Heart left ventricle (tissue), 13 donors: Measurements from ENCODE around the gene AAMP.

Experiments
- POLR2A ChIP-seq, 2 donors: fragments of 450-650 bp; IDR thresholded peaks; one replicate each; pipeline ENCODE4 v1.6.1; 2017; ENCODE audit warnings: antibody characterized with exemption in 2 of 2, mild to moderate bottlenecking in 2 of 2, moderate library complexity in 2 of 2
- TF ChIP-seq, protein P1 (sequence below), 12 donors: fragments of 200-600 bp; sonication (generic) in 4 of 12; IDR thresholded peaks; one replicate each; pipeline versions ENCODE4 v1.5.0 to v1.8.0; 2018 to 2022; ENCODE audit warnings: antibody characterized with exemption in 12 of 12, mild to moderate bottlenecking in 5 of 12
- donor health status: ischemic (EF 13 %, LVEDD 7.1; RV severe dilation, severe dysfunction).
- donor health status: DM: no; HTN: yes; CAD: no.
- donor health status: DM: no; HTN: no; CAD: no.
- donor health status: ischemic (EF 25% LVEDD 6.9; RV normal size, moderate dysfunction).
- donor health status: ischemic (EF 25% LVEDD 5.7; RV mildly dilated, moderate dysfunction).
- donor health status: ischemic (EF 35%, LVEDD 5.7; RV mildly dilated, moderate dysfunction).
- donor health status: nonischemic (EF 11% LVEDD 7.7; RV severe dilation, severe dysfunction).
- donor health status: DM: yes; HTN: yes; CAD: no.
- donor health status: PGD.
- donor health status: ischemic (EF 29% LVEDD 5.4; RV normal size, mild dysfunction).
- donor health status: nonischemic (EF 23%, LVEDD 6.1; RV moderate dilation, normal function).

DNA sequence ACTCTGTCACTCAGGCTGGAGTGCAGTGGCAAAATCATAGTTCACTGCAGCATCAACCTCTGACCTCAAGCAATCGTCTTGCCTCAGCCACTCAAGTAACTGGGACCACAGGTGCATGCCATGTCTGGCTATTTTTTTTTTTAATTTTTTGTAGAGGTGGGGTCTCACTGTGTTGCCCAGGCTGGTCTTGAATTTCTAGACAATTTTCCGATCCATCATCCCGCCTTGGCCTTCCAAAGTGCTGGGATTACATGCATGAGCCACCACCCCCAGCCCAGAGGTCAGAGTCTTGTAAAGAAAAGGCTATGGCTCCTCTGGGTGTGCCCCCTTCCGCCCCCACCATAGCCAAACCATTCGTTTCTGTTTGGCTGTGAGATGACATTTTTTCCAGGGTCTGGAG, 35.4 kb upstream of the AAMP start:
- TF ChIP-seq, protein P1, sequence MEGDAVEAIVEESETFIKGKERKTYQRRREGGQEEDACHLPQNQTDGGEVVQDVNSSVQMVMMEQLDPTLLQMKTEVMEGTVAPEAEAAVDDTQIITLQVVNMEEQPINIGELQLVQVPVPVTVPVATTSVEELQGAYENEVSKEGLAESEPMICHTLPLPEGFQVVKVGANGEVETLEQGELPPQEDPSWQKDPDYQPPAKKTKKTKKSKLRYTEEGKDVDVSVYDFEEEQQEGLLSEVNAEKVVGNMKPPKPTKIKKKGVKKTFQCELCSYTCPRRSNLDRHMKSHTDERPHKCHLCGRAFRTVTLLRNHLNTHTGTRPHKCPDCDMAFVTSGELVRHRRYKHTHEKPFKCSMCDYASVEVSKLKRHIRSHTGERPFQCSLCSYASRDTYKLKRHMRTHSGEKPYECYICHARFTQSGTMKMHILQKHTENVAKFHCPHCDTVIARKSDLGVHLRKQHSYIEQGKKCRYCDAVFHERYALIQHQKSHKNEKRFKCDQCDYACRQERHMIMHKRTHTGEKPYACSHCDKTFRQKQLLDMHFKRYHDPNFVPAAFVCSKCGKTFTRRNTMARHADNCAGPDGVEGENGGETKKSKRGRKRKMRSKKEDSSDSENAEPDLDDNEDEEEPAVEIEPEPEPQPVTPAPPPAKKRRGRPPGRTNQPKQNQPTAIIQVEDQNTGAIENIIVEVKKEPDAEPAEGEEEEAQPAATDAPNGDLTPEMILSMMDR (IDR thresholded peaks at IDR 0.05): no peak
- TF ChIP-seq POLR2A (IDR thresholded peaks at IDR 0.05): no peak
